ENCODE data around the gene LBR.
"Not testable (repeated sequence)": the region's sequence is repeated elsewhere in the genome, so short reads cannot be mapped to it uniquely, and the experiment has no call there.

The LBR gene

DNA sequence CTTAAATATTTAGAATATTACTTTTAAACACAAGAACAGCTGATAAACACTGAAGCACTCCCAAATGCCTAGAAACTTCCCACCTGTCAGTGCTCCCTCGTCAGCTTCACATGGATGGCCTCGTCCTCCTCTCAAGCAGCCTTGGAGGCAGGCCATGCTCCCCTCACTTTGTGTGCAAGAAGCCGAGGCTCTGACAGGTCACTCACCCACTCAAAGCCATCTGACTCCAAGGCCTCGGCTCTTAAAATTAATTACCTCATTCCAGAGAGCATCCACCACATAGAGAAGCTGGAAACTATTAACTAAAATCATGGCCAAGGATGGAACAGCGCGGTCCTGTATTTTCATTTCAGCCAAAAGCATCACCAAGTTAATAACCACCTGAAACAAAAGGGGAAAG lies 17.8 kb downstream of the LBR start:
- no peak overlapping the region for H3K9ac ChIP-seq (ENCODE audit: low read length)
- H3K9me3 ChIP-seq (ENCODE audit: control insufficient read depth, low read length), result no peaks in the 10 kb centered on the region
- no peaks in the 10 kb centered on the region for H3K4me1 ChIP-seq (ENCODE audit: control insufficient read depth, insufficient read depth, low read length)
- DNase-seq (ENCODE audit: low read depth), result no peak
- H3K27me3 ChIP-seq (replicated peaks; ENCODE audit: control insufficient read depth, insufficient read depth, low read length), result no peaks in the 10 kb centered on the region
- H3K36me3 ChIP-seq (ENCODE audit: control insufficient read depth, insufficient read depth, low read length, severe bottlenecking), result peaks cover 86% of the 10 kb centered on the region
- H3K4me3 ChIP-seq (ENCODE audit: low read length), result no peak overlapping the region

DNA sequence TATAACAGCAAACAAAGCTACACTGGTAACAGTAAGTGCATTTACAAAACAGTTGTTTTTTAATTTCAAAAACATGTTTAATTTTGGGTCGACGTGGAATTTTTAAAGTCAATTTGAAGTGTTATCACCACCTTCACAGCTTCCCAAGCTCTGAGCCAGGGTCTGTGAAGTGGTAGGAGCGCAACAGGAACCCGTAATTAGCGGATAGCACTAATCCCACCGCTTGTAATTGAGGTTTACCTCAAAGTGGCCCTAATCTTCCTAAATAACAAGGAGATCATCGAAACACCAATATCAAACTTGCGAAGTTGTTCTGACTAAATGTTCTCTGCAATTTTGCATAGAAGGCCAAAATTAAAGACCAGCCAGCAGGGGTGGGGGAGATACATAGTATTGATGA lies 18.8 kb downstream of the LBR start:
- Histone ChIP-seq H3K4me3 (ENCODE audit: low read length) (no peak overlapping the region), H3K27me3 (replicated peaks; ENCODE audit: control insufficient read depth, insufficient read depth, low read length) (no peaks in the 10 kb centered on the region), H3K36me3 (ENCODE audit: control insufficient read depth, insufficient read depth, low read length, severe bottlenecking) (peaks cover 86% of the 10 kb centered on the region), H3K9me3 (ENCODE audit: control insufficient read depth, low read length) (no peaks in the 10 kb centered on the region), H3K9ac (ENCODE audit: low read length) (no peak overlapping the region), H3K4me1 (ENCODE audit: control insufficient read depth, insufficient read depth, low read length) (no peaks in the 10 kb centered on the region)
- DNase-seq (ENCODE audit: low read depth), result no peak

DNA sequence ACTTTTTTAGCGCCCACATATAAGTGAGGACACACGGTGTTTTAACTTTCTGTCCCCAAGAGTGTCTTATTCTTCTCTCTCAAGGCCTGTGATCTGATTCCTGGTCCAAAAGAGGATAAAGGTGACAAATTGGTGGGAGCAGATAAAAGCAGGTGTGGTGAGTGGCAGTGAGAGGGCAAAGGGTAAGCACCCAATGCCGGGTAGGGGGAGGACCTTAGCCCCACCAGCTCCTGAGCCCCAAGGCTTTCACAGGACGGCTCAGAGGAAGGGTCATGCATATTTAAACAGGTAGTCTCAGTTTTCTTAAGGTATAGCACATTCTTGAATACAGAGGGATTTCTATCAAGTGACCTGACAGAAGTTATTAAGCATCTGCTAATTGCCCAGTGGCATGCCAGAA lies 19.6 kb downstream of the LBR start:
- Histone ChIP-seq H3K4me3 (ENCODE audit: low read length) (no peak overlapping the region), H3K9me3 (ENCODE audit: control insufficient read depth, low read length) (no peaks in the 10 kb centered on the region), H3K4me1 (ENCODE audit: control insufficient read depth, insufficient read depth, low read length) (no peaks in the 10 kb centered on the region), H3K36me3 (ENCODE audit: control insufficient read depth, insufficient read depth, low read length, severe bottlenecking) (peaks cover 82% of the 10 kb centered on the region), H3K27me3 (replicated peaks; ENCODE audit: control insufficient read depth, insufficient read depth, low read length) (no peaks in the 10 kb centered on the region), H3K9ac (ENCODE audit: low read length) (no peak overlapping the region)
- no peak for DNase-seq (ENCODE audit: low read depth)

DNA sequence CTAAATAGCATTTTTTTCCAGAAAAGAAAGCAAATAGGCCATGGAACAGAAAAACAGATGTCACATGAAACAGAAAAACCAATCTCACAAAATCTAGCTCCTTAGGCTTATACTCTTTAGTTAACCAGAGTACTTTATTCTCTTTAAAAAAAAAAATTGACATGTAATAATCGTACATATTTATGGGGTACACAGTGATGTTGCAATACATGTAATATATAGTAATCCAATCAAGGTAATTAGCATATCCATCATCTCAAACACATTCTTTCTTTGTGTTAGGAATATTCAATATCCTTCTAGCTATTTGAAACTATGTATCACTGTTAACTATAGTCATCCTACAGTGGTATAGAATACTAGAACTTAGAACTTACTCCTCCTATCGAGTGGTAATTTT lies 20.1 kb downstream of the LBR start:
- Histone ChIP-seq H3K4me1 (ENCODE audit: control insufficient read depth, insufficient read depth, low read length) (no peaks in the 10 kb centered on the region), H3K36me3 (ENCODE audit: control insufficient read depth, insufficient read depth, low read length, severe bottlenecking) (peaks cover 82% of the 10 kb centered on the region), H3K9ac (ENCODE audit: low read length) (no peak overlapping the region), H3K9me3 (ENCODE audit: control insufficient read depth, low read length) (no peaks in the 10 kb centered on the region), H3K4me3 (ENCODE audit: low read length) (no peak overlapping the region), H3K27me3 (replicated peaks; ENCODE audit: control insufficient read depth, insufficient read depth, low read length) (no peaks in the 10 kb centered on the region)
- DNase-seq (ENCODE audit: low read depth), result no peak

DNA sequence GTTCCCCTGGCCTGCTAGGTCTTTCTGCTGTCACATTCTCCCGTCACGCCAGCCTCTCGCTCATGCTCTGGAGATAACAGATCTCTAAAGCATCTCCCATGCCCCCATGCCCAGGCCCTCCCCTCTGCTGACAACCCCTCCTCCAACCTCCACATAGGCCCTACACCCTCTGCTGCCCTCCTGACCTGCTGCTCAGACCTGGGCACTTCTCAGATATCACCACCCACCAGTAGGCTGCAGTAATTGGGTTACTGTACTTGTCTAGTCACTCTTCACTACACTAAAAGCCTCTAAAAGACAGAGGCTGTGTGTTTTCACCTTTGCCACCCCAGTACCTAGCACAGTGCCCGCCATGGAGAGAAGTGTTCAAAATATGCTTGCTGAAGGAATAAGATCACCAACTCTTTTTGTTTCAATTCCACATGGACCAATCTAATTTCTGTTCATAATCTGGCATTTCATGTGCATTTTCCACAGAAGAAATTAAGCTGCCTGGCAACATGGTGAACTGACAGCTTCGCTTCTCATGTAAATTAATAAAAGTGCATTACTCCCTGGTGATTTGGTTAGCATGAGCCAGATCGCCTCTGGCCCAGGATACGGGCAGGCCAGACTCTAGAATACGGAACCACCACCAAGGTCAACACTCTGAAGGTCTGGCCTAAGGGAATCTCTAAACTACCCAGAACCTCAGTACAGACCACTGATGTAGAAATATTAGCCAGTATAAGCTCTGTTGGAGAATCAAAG lies 20.7 kb downstream of the LBR start:
- no peak overlapping the region for H3K4me3 ChIP-seq (ENCODE audit: low read length)
- H3K27me3 ChIP-seq (replicated peaks; ENCODE audit: control insufficient read depth, insufficient read depth, low read length), result no peaks in the 10 kb centered on the region
- no peaks in the 10 kb centered on the region for H3K9me3 ChIP-seq (ENCODE audit: control insufficient read depth, low read length)
- H3K9ac ChIP-seq (ENCODE audit: low read length), result no peak overlapping the region
- H3K4me1 ChIP-seq (ENCODE audit: control insufficient read depth, insufficient read depth, low read length), result no peaks in the 10 kb centered on the region
- H3K36me3 ChIP-seq (ENCODE audit: control insufficient read depth, insufficient read depth, low read length, severe bottlenecking), result peaks cover 82% of the 10 kb centered on the region
- no peak for DNase-seq (ENCODE audit: low read depth)

DNA sequence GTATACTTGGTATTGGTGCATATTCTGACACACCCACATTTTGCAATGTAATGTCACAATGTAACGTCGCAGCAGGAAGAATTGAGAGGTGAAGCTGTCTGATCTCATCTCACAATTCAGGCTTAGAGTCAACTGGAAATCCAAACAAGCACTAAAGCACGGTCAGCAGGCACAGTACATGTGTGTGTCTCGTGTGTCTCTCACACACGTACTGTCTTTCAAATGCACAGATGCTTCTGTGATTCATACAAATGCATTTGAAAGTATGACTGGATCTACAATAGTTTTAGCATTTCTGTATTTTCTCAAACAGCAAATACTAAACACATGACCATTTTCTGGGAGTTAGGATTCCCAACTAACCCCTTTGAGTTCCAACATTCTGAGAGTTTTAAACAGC lies 26.9 kb downstream of the LBR start:
- Histone ChIP-seq H3K9me3 (ENCODE audit: control insufficient read depth, low read length) (no peaks in the 10 kb centered on the region), H3K27me3 (replicated peaks; ENCODE audit: control insufficient read depth, insufficient read depth, low read length) (no peaks in the 10 kb centered on the region), H3K9ac (ENCODE audit: low read length) (no peak overlapping the region), H3K36me3 (ENCODE audit: control insufficient read depth, insufficient read depth, low read length, severe bottlenecking) (peaks cover 55% of the 10 kb centered on the region), H3K4me1 (ENCODE audit: control insufficient read depth, insufficient read depth, low read length) (no peaks in the 10 kb centered on the region), H3K4me3 (ENCODE audit: low read length) (no peak overlapping the region)
- DNase-seq (ENCODE audit: low read depth), result no peak

DNA sequence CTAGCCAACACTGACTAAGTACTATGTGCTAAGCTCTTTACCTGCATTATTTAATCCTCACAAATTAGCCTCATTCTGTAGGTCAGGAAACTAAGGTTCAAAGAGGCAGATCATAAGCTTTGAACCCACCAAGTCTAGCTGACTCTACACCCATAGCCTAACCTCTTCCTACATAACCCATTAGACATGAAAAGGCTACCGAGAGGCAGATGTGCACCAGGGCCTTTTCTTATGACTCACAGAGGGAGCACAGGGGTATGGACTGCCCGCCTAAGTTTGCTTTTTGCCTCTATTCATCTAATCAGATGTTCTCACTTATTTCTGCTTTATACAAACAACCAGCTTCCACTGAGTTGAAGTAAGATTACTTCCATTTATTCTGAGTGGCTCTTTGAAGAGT lies 31.5 kb downstream of the LBR start:
- Histone ChIP-seq H3K4me3 (ENCODE audit: low read length) (no peak overlapping the region), H3K36me3 (ENCODE audit: control insufficient read depth, insufficient read depth, low read length, severe bottlenecking) (peaks cover 20% of the 10 kb centered on the region), H3K27me3 (replicated peaks; ENCODE audit: control insufficient read depth, insufficient read depth, low read length) (no peaks in the 10 kb centered on the region), H3K9ac (ENCODE audit: low read length) (no peak overlapping the region), H3K9me3 (ENCODE audit: control insufficient read depth, low read length) (no peaks in the 10 kb centered on the region), H3K4me1 (ENCODE audit: control insufficient read depth, insufficient read depth, low read length) (no peaks in the 10 kb centered on the region)
- DNase-seq (ENCODE audit: low read depth), result no peak

DNA sequence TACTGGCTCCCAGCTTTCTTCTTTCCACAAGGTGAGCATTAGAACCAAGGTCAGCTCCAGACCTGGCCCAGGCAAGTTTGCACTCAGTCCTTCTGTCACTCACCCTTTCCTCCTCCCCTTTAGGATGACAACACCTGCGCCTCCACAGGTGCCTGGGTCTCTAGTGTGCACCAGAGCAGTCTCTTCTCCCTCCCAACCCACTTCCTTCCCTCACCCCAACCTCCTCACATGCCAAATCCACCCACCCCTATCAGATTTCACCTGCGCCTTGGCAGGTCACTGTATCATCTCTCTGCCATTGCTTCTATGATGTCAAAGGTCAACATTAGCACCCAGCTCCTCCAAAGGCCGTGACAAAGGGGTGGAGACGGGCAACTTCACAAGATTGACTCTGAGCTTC lies 38.0 kb downstream of the LBR start:
- H3K36me3 ChIP-seq (ENCODE audit: control insufficient read depth, insufficient read depth, low read length, severe bottlenecking), result no peaks in the 10 kb centered on the region
- no peak overlapping the region for H3K9ac ChIP-seq (ENCODE audit: low read length)
- no peaks in the 10 kb centered on the region for H3K27me3 ChIP-seq (replicated peaks; ENCODE audit: control insufficient read depth, insufficient read depth, low read length)
- no peak overlapping the region for H3K4me3 ChIP-seq (ENCODE audit: low read length)
- DNase-seq (ENCODE audit: low read depth), result no peak
- H3K9me3 ChIP-seq (ENCODE audit: control insufficient read depth, low read length), result no peaks in the 10 kb centered on the region
- peaks cover 5% of the 10 kb centered on the region for H3K4me1 ChIP-seq (ENCODE audit: control insufficient read depth, insufficient read depth, low read length)

DNA sequence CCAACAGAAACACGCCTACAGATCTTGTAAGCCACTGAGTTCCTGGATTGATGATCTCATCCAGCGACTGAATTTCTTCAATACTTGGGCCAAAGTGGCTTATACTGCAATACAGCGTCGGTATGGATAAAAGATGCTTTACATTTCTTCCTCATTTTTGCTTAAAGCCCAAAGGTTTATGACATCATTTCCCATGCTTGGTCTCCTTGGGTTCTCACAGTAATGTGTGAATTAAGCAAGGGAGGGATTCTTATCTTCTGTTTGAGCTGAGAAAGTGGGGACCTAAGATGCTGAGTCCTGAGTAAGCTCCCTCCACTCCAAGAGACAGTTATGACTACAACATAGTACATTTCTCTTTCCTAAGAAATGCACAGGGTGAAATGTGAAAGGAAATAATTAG lies 39.5 kb downstream of the LBR start:
- Histone ChIP-seq H3K9ac (ENCODE audit: low read length) (no peak overlapping the region), H3K27me3 (replicated peaks; ENCODE audit: control insufficient read depth, insufficient read depth, low read length) (no peaks in the 10 kb centered on the region), H3K9me3 (ENCODE audit: control insufficient read depth, low read length) (no peaks in the 10 kb centered on the region), H3K36me3 (ENCODE audit: control insufficient read depth, insufficient read depth, low read length, severe bottlenecking) (no peaks in the 10 kb centered on the region), H3K4me3 (ENCODE audit: low read length) (no peak overlapping the region), H3K4me1 (ENCODE audit: control insufficient read depth, insufficient read depth, low read length) (peaks cover 5% of the 10 kb centered on the region)
- DNase-seq (ENCODE audit: low read depth), result peak; percentile 54

DNA sequence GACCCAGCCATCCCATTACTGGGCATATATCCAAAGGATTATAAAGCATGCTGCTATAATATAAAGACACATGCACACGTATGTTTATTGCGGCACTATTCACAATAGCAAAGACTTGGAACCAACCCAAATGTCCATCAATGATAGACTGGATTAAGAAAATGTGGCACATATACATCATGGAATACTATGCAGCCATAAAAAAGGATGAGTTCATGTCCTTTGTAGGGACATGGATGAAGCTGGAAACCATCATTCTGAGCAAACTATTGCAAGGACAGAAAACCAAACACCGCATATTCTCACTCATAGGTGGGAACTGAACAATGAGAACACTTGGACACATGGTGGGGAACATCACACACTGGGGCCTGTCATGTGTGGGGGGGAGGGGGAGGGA lies 41.0 kb downstream of the LBR start:
- not testable (repeated sequence) for DNase-seq (ENCODE audit: low read depth); H3K4me3 ChIP-seq (ENCODE audit: low read length); H3K9me3 ChIP-seq (ENCODE audit: control insufficient read depth, low read length); H3K27me3 ChIP-seq (replicated peaks; ENCODE audit: control insufficient read depth, insufficient read depth, low read length); H3K36me3 ChIP-seq (ENCODE audit: control insufficient read depth, insufficient read depth, low read length, severe bottlenecking); H3K4me1 ChIP-seq (ENCODE audit: control insufficient read depth, insufficient read depth, low read length); H3K9ac ChIP-seq (ENCODE audit: low read length)

DNA sequence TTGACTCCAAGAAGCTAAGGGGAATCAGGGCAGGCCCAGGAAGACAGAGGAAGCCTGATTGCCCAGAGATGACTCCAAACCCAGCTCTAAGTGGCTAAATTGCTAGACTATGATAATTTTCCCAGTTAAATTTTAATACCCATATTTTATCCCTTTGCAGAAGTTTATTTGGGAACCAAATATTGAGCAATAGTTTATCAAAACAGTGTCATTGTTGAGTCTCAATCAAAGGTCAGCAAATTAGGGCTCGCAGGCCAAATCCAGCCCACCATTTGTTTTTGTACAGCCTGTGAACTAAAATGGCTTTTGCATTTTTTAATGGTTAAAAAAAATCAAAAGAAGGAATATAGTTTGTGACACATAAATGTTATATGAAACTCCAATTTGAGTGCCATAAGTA lies 47.1 kb downstream of the LBR start:
- Histone ChIP-seq H3K4me1 (ENCODE audit: control insufficient read depth, insufficient read depth, low read length) (no peaks in the 10 kb centered on the region), H3K9ac (ENCODE audit: low read length) (no peak overlapping the region), H3K36me3 (ENCODE audit: control insufficient read depth, insufficient read depth, low read length, severe bottlenecking) (no peaks in the 10 kb centered on the region), H3K4me3 (ENCODE audit: low read length) (no peak overlapping the region), H3K27me3 (replicated peaks; ENCODE audit: control insufficient read depth, insufficient read depth, low read length) (no peaks in the 10 kb centered on the region), H3K9me3 (ENCODE audit: control insufficient read depth, low read length) (no peaks in the 10 kb centered on the region)
- no peak for DNase-seq (ENCODE audit: low read depth)

DNA sequence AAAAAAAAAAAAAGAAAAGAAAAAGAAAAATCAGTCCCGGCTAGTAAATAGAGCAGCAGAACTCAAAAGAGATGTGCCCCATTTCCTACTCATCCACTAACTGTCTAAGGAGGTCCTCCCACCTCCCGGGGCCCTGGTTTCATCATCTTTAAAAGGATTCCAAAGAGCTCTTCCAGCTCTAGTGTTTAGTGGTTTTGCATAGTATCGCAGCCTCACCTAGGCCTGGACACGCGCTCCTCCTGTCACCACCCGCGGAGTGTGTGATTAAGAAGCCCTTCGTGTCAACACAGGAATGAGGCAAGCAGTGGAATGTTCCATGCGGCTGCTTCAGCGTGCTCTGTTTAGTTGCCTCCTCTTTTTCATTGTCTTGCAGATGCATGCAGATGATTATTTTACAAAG lies 49.0 kb downstream of the LBR start:
- Histone ChIP-seq H3K9ac (ENCODE audit: low read length) (no peak overlapping the region), H3K9me3 (ENCODE audit: control insufficient read depth, low read length) (no peaks in the 10 kb centered on the region), H3K4me1 (ENCODE audit: control insufficient read depth, insufficient read depth, low read length) (no peaks in the 10 kb centered on the region), H3K36me3 (ENCODE audit: control insufficient read depth, insufficient read depth, low read length, severe bottlenecking) (no peaks in the 10 kb centered on the region), H3K27me3 (replicated peaks; ENCODE audit: control insufficient read depth, insufficient read depth, low read length) (no peaks in the 10 kb centered on the region), H3K4me3 (ENCODE audit: low read length) (no peak overlapping the region)
- DNase-seq (ENCODE audit: low read depth), result no peak
